Progenitor cell of endocrine pancreas (in vitro differentiated cells): ENCODE measurements around the gene PRRT4. TPM values are rescaled to one million over a fixed set of nuclear protein-coding genes. Genes with fewer than 3 reads are reported as not detected.

Experiments
- DNase-seq: peaks from one replicate; pipeline ENCODE4 v3.0.0; 2021; ENCODE audit warnings: low spot score; ENCODE audit not compliant: unreplicated experiment
- H3K27ac Mint-ChIP-seq: 2 replicates; pipeline ENCODE4 v1.8.0; 2021; ENCODE audit warnings: mild to moderate bottlenecking, moderate library complexity, mixed read lengths
- H3K27me3 Mint-ChIP-seq: 2 replicates; pipeline ENCODE4 v1.8.0; 2021; ENCODE audit warnings: mixed read lengths
- H3K36me3 Mint-ChIP-seq: 2 replicates; pipeline ENCODE4 v1.8.0; 2022; ENCODE audit warnings: mixed read lengths; ENCODE audit not compliant: insufficient read depth
- H3K4me1 Mint-ChIP-seq: 2 replicates; pipeline ENCODE4 v1.8.0; 2021; ENCODE audit warnings: low read depth, mixed read lengths
- H3K4me3 Mint-ChIP-seq: 2 replicates; pipeline ENCODE4 v1.8.0; 2021; ENCODE audit warnings: low read depth, mild to moderate bottlenecking, moderate library complexity, mixed read lengths
- H3K9me3 Mint-ChIP-seq: 2 replicates; pipeline ENCODE4 v1.8.0; 2021; ENCODE audit warnings: low read depth, mixed read lengths
- total RNA-seq: library from RNA; stranded (reverse); gene quantifications from 2 replicates; pipeline ENCODE4 v1.2.1, GENCODE V29; 2021
- TF ChIP-seq, protein P1 (sequence below): fragments of 200-600 bp; sonication (generic); IDR thresholded peaks from one replicate; pipeline ENCODE4 v1.5.0; 2021; ENCODE audit warnings: antibody characterized with exemption, mild to moderate bottlenecking; ENCODE audit not compliant: unreplicated experiment

Gene PRRT4
- total RNA-seq, 1 donor from 2014 or later: 0.86 TPM

DNA sequence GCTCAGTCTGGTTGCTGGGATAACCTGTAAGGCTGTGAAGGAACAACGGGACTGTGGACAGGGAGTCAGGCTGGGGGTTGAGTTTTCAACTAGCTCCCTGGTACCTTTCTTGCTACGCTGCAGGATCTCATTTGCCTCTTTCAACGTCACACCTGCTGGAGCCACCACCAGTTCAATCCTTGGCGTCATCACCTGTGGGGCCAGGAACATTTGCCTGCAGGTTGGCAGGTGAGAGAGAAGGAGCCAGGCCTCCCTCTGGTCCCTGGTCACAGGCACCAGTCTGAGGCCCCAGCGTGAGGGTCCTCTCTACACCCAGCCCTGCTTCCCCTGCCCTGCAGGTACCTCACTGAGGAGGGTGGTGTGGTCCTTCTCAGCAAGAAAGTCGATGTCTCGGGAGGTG, 38.5 kb upstream of the PRRT4 start:
- Mint-ChIP-seq H3K36me3 (peaks cover 8% of the 10 kb centered on the region), H3K4me3 (no peak overlapping the region), H3K9me3 (no peaks in the 10 kb centered on the region), H3K27me3 (peaks cover 19% of the 10 kb centered on the region), H3K4me1 (peaks cover 6% of the 10 kb centered on the region), H3K27ac (no peak overlapping the region)
- no peak for DNase-seq
- TF ChIP-seq, protein P1, sequence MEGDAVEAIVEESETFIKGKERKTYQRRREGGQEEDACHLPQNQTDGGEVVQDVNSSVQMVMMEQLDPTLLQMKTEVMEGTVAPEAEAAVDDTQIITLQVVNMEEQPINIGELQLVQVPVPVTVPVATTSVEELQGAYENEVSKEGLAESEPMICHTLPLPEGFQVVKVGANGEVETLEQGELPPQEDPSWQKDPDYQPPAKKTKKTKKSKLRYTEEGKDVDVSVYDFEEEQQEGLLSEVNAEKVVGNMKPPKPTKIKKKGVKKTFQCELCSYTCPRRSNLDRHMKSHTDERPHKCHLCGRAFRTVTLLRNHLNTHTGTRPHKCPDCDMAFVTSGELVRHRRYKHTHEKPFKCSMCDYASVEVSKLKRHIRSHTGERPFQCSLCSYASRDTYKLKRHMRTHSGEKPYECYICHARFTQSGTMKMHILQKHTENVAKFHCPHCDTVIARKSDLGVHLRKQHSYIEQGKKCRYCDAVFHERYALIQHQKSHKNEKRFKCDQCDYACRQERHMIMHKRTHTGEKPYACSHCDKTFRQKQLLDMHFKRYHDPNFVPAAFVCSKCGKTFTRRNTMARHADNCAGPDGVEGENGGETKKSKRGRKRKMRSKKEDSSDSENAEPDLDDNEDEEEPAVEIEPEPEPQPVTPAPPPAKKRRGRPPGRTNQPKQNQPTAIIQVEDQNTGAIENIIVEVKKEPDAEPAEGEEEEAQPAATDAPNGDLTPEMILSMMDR: no peak

DNA sequence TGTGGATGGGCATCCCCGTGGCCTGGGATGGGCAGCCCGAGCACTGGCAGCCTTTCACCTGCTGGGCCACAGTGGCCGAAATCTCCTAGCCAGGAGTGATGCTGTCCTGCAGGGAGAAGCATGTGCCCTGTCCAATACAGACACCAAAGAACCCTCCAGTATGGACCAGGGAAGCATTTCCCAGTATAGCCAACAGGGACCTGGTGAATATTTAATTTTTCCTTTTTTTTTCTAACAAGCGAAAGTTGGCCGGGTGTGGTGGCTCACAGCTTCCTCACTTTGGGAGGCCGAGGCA, 37.3 kb upstream of the PRRT4 start:
- Mint-ChIP-seq H3K27ac (no peak overlapping the region), H3K4me3 (no peak overlapping the region), H3K36me3 (peaks cover 8% of the 10 kb centered on the region), H3K9me3 (no peaks in the 10 kb centered on the region), H3K4me1 (no peaks in the 10 kb centered on the region), H3K27me3 (peaks cover 8% of the 10 kb centered on the region)
- TF ChIP-seq, protein P1: peak; percentile 3
- no peak for DNase-seq

GRCh38 chr7:128398016-128398840, 36.7 kb upstream of the PRRT4 start:
- H3K27me3 Mint-ChIP-seq: peaks cover 5% of the 10 kb centered on the region
- H3K36me3 Mint-ChIP-seq: peaks cover 8% of the 10 kb centered on the region
- no peak overlapping the region for H3K4me3 Mint-ChIP-seq
- TF ChIP-seq, protein P1: peak; percentile 88
- DNase-seq: peak; percentile 51
- no peaks in the 10 kb centered on the region for H3K9me3 Mint-ChIP-seq
- no peak overlapping the region for H3K27ac Mint-ChIP-seq
- H3K4me1 Mint-ChIP-seq: no peaks in the 10 kb centered on the region

DNA sequence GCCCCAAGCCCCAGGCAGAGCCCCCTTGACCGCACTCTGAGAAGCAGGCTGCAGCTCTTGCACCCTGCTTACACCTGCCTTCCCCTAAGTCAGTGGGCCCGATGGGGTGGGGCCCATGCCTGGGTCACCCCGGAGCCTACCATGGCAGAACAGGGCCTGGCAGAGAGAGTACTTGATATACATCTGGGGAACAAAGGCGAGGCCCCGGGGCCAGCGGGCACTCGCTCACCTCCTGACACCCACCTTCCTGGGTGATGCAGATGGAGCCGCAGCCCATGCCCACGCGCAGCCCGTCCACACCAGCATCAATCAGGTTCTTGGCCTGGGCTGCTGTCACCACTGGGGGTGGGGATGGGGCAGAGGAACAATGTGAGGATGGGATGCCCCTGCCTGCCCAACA, 34.9 kb upstream of the PRRT4 start:
- Mint-ChIP-seq H3K4me1 (no peaks in the 10 kb centered on the region), H3K27me3 (no peaks in the 10 kb centered on the region), H3K27ac (no peak overlapping the region), H3K4me3 (no peak overlapping the region), H3K36me3 (peaks cover 8% of the 10 kb centered on the region), H3K9me3 (no peaks in the 10 kb centered on the region)
- TF ChIP-seq, protein P1: no peak
- DNase-seq: no peak

DNA sequence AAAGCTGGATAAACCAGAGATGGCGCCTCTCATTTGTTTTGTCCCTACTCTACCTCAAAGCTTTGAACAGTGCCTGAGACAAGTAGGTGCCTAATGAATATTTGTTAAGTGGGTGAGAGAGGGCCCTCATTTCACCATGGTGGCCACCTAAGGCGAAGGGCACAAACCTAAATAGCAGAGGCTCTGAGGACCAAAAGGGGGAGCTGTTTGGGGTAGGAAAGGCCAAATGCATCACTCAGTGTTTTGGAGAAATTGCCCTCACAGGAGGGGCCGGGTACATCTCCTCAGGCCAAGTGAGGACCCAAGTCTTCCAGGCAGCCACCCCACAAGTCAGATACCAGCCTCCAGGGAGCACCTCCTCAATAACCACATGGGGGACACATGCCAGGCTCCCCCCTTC, 34.3 kb upstream of the PRRT4 start:
- no peaks in the 10 kb centered on the region for H3K9me3 Mint-ChIP-seq
- H3K36me3 Mint-ChIP-seq: peaks cover 6% of the 10 kb centered on the region
- no peaks in the 10 kb centered on the region for H3K27me3 Mint-ChIP-seq
- H3K27ac Mint-ChIP-seq: no peak overlapping the region
- TF ChIP-seq, protein P1: no peak
- H3K4me1 Mint-ChIP-seq: no peaks in the 10 kb centered on the region
- no peak overlapping the region for H3K4me3 Mint-ChIP-seq
- no peak for DNase-seq
